ENCODE results near the gene PPP4R2. TPM values are rescaled to one million over a fixed set of nuclear protein-coding genes. Genes with fewer than 3 reads are reported as not detected.

Gene PPP4R2
- total and polyA plus RNA-seq, 2 of the 8 experiments (the other 6 are each of a cell fraction or from before 2014, with no cell fraction given) = 11.5 to 89.9 TPM

DNA sequence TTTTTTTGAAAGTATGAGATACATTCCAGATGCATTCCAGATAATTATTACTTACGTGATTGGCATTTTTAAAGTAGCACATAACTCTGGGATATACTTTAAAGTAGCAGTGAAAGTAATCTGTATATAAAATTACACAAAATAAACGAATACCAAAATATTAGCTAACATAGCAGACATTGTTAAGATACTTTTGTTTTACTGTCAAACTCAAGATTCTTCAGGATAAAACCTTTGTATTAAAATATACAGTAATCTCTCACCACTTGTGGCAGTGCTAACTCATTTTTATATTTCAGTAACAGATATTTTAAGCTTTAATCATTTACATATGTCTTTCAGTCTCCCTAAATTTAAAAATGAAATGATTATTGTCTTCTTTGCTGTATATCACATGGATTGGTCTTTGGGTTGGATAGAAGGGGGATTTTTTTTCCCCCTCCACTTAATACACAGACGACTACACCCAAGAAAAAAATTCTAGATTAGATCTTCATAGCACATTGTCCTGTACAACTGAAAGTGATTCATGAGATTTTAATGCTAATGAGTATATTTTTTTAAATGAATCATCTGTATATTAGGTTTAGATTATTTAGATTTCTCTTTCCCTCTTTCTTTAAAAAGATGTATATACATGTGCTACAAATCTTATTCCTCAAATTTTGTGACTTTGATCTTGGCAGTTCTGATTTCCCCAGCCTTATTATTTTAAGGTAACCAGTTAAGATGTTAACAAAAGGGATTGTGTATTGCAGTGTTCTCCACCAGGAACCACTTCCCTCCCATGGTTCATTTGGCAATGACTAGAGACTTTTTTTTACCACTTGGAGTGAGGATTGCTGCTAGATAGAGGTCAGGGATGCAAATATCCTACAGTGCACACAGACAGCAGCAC lies 40.3 kb downstream of the PPP4R2 start (continued):
- TF ChIP-seq, protein P1, sequence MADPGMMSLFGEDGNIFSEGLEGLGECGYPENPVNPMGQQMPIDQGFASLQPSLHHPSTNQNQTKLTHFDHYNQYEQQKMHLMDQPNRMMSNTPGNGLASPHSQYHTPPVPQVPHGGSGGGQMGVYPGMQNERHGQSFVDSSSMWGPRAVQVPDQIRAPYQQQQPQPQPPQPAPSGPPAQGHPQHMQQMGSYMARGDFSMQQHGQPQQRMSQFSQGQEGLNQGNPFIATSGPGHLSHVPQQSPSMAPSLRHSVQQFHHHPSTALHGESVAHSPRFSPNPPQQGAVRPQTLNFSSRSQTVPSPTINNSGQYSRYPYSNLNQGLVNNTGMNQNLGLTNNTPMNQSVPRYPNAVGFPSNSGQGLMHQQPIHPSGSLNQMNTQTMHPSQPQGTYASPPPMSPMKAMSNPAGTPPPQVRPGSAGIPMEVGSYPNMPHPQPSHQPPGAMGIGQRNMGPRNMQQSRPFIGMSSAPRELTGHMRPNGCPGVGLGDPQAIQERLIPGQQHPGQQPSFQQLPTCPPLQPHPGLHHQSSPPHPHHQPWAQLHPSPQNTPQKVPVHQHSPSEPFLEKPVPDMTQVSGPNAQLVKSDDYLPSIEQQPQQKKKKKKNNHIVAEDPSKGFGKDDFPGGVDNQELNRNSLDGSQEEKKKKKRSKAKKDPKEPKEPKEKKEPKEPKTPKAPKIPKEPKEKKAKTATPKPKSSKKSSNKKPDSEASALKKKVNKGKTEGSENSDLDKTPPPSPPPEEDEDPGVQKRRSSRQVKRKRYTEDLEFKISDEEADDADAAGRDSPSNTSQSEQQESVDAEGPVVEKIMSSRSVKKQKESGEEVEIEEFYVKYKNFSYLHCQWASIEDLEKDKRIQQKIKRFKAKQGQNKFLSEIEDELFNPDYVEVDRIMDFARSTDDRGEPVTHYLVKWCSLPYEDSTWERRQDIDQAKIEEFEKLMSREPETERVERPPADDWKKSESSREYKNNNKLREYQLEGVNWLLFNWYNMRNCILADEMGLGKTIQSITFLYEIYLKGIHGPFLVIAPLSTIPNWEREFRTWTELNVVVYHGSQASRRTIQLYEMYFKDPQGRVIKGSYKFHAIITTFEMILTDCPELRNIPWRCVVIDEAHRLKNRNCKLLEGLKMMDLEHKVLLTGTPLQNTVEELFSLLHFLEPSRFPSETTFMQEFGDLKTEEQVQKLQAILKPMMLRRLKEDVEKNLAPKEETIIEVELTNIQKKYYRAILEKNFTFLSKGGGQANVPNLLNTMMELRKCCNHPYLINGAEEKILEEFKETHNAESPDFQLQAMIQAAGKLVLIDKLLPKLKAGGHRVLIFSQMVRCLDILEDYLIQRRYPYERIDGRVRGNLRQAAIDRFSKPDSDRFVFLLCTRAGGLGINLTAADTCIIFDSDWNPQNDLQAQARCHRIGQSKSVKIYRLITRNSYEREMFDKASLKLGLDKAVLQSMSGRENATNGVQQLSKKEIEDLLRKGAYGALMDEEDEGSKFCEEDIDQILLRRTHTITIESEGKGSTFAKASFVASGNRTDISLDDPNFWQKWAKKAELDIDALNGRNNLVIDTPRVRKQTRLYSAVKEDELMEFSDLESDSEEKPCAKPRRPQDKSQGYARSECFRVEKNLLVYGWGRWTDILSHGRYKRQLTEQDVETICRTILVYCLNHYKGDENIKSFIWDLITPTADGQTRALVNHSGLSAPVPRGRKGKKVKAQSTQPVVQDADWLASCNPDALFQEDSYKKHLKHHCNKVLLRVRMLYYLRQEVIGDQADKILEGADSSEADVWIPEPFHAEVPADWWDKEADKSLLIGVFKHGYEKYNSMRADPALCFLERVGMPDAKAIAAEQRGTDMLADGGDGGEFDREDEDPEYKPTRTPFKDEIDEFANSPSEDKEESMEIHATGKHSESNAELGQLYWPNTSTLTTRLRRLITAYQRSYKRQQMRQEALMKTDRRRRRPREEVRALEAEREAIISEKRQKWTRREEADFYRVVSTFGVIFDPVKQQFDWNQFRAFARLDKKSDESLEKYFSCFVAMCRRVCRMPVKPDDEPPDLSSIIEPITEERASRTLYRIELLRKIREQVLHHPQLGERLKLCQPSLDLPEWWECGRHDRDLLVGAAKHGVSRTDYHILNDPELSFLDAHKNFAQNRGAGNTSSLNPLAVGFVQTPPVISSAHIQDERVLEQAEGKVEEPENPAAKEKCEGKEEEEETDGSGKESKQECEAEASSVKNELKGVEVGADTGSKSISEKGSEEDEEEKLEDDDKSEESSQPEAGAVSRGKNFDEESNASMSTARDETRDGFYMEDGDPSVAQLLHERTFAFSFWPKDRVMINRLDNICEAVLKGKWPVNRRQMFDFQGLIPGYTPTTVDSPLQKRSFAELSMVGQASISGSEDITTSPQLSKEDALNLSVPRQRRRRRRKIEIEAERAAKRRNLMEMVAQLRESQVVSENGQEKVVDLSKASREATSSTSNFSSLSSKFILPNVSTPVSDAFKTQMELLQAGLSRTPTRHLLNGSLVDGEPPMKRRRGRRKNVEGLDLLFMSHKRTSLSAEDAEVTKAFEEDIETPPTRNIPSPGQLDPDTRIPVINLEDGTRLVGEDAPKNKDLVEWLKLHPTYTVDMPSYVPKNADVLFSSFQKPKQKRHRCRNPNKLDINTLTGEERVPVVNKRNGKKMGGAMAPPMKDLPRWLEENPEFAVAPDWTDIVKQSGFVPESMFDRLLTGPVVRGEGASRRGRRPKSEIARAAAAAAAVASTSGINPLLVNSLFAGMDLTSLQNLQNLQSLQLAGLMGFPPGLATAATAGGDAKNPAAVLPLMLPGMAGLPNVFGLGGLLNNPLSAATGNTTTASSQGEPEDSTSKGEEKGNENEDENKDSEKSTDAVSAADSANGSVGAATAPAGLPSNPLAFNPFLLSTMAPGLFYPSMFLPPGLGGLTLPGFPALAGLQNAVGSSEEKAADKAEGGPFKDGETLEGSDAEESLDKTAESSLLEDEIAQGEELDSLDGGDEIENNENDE (IDR thresholded peaks at IDR 0.05; ENCODE audit: insufficient replicate concordance, low read length) = no peak
- no peak for TF ChIP-seq TCF12 (IDR thresholded peaks at IDR 0.05; ENCODE audit: low read depth, low read length)
- TF ChIP-seq TEAD4 (IDR thresholded peaks at IDR 0.05; ENCODE audit: low read depth, low read length) = no peak
- no peak for TF ChIP-seq EZH2 (IDR thresholded peaks at IDR 0.05; ENCODE audit: low read depth, low read length, severe bottlenecking)
- no peak for TF ChIP-seq KDM5A (IDR thresholded peaks at IDR 0.05; ENCODE audit: low read length)
- no peak for TF ChIP-seq SUZ12 (IDR thresholded peaks at IDR 0.05; ENCODE audit: low read length)
- no peak for TF ChIP-seq FOSL1 (IDR thresholded peaks at IDR 0.05; ENCODE audit: insufficient read depth, low read depth, low read length)
- TF ChIP-seq HDAC2 (IDR thresholded peaks at IDR 0.05; ENCODE audit: borderline replicate concordance in 1 of 2, low read depth in 2 of 2, low read length in 2 of 2) = no peak

Measured in H1 (cell line).